Fibroblast of pulmonary artery (primary cell): Measurements from ENCODE around the gene C5orf52.
"Not testable (repeated sequence)": the region's sequence is repeated elsewhere in the genome, so short reads cannot be mapped to it uniquely, and the experiment has no call there.

Experiments used
- DNase-seq: peaks from one replicate; pipeline ENCODE4 v3.0.0-alpha.2; 2010; ENCODE audit warnings: low read depth
- H3K4me3 ChIP-seq: replicated peaks from 2 replicates; pipeline ENCODE4 v1.5.1; 2011; ENCODE audit warnings: low read depth, mild to moderate bottlenecking, control low read depth, low read length, moderate library complexity
- TF ChIP-seq, protein P1 (sequence below): IDR thresholded peaks from 2 replicates; pipeline ENCODE4 v1.5.1; 2011; ENCODE audit warnings: mild to moderate bottlenecking, control low read depth, low read length, inconsistent platforms; ENCODE audit errors: missing control alignments

C5orf52 gene

DNA sequence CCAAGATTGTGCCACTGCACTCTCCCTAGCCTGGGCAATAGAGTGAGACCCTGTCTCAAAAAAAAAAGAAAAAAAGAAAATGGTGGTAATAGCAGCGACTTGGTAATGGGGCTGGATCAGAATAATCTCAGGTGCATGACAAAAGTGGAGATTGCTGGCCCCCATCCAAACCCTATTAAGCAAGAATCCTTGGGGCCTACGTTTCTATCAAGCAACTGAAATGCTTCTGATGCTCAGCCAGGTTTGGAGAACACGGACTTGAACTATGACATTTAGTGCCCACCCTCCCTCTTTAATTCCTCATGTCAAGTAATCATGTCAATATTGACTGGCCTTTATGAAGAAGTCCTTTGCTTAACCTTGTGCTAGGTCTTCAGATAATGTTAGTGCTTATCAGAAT lies 6.6 kb downstream of the C5orf52 start:
- H3K4me3 ChIP-seq: no peak overlapping the region
- TF ChIP-seq, protein P1, sequence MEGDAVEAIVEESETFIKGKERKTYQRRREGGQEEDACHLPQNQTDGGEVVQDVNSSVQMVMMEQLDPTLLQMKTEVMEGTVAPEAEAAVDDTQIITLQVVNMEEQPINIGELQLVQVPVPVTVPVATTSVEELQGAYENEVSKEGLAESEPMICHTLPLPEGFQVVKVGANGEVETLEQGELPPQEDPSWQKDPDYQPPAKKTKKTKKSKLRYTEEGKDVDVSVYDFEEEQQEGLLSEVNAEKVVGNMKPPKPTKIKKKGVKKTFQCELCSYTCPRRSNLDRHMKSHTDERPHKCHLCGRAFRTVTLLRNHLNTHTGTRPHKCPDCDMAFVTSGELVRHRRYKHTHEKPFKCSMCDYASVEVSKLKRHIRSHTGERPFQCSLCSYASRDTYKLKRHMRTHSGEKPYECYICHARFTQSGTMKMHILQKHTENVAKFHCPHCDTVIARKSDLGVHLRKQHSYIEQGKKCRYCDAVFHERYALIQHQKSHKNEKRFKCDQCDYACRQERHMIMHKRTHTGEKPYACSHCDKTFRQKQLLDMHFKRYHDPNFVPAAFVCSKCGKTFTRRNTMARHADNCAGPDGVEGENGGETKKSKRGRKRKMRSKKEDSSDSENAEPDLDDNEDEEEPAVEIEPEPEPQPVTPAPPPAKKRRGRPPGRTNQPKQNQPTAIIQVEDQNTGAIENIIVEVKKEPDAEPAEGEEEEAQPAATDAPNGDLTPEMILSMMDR: no peak

DNA sequence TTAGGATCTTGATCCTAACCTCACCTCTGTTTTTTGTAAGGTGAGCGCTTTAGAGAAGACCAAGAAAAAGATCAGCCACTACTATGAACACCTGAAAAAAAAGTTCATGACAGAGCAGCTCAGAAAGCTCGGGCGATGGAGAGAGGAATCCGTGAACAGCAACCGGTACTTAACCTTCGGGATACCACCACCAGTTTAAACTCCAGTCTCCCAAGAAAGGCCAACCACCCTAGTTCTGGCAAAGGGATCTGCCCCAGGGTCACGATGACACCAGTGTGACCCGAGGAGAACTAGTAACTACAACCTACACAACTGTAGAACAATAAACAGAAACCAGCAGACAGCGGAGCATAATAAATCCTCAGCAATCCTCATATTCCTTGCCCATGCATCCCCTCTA lies 8.5 kb downstream of the C5orf52 start:
- no peak for DNase-seq
- H3K4me3 ChIP-seq: no peak overlapping the region
- TF ChIP-seq, protein P1: no peak

More for the DNA sequence above, 6.6 kb downstream of the C5orf52 start:
- DNase-seq: no peak

DNA sequence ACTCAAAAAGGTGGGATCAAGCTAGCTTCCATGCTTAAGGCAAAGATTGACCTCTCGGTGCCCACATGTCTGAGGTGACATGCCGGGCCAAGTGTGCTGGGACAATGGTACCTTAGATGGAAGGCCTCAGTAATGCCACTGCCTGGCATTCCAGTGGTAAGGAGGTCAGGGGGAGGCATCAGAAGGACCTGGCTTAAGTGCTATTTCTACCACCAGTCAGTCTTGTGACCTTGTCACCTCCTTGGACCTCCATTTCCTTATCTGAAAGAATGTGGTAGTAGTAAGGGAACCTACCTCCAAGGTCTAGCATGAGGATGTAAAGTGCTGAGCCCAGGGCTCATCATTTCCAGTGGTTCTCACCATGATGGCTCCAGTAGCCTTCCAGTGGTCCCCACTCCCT lies 8.9 kb downstream of the C5orf52 start:
- no peak for DNase-seq
- H3K4me3 ChIP-seq: no peak overlapping the region
- TF ChIP-seq, protein P1: no peak

DNA sequence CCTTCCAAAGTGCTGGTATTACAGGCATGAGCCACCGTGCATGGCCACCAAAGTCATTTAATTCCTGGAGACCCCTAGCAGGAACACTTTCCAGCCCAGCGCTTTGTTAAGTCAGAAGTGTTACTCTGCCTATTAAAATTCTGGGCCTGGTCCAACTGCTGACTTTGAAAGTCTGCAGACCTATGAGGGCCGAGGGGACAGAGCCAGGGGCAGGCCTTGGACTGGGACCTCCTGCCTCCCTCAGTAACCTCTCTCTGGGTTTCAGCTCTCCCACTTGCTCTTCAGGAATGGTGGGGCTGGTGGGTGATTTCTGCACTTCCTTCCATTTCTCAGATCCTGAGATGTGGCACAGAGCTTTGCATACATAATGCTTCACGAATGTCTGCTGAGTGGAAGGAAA lies 9.7 kb downstream of the C5orf52 start:
- no peak overlapping the region for H3K4me3 ChIP-seq
- no peak for DNase-seq
- TF ChIP-seq, protein P1: no peak

DNA sequence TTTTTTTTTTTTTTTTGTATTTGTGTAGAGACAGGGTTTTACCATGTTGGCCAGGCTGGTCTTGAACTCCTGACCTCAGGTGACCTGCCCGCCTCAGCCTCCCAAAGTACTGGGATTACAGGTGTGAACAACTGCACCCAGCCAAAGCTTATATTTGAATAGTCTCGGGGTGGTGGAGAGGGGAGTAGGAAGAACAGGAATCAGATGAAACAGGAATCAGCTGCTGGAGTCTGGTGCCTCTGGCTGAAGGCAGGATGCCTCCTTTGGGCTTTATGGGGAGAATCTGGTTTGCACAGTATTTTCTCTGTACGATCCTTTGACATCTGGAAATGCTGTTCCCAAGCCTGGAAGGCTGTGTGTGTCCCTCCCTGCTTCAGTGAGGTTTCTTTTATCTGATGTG lies 10.9 kb downstream of the C5orf52 start:
- TF ChIP-seq, protein P1: no peak
- no peak overlapping the region for H3K4me3 ChIP-seq
- DNase-seq: no peak

DNA sequence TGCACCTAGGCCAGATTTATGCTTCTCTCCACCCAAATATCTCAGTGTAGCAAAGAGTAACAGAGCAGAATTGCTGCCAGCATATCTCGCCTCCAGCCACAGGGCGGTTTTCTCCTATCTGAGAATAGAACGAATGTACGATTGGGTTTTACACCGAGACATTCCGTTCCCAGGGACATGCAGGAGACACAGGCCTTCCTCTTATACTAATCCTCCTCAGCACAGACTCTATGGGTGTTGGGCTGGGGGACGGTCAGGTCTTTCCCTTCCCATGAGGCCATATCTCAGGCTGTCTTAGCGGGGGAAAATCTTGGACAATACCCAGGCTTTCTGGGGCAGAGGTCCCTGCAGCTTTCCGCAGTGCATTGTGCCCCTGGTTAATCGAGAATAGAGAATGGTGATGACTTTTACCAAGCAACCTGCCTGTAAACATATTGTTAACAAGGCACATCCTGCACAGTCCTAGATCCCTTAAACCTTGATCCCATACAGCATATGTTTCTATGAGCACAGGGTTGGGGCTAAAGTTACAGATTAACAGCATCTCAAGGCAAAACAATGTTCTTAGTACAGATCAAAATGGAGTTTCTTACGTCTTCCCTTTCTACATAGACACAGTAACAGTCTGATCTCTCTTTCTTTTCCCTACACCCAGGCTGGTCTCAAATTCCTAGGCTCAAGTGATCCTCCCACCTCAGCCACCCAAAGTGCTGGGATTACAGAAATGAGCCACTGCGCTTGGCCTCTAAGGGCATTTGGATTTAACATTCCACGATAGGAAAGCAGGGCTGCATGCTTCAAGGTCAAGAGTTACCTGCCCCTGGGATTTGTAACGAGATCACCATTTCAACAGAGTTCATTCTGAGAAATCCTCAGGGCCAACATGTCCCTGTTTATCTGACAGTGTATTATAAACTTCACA lies 15.2 kb downstream of the C5orf52 start:
- not testable (repeated sequence) for H3K4me3 ChIP-seq, DNase-seq

DNA sequence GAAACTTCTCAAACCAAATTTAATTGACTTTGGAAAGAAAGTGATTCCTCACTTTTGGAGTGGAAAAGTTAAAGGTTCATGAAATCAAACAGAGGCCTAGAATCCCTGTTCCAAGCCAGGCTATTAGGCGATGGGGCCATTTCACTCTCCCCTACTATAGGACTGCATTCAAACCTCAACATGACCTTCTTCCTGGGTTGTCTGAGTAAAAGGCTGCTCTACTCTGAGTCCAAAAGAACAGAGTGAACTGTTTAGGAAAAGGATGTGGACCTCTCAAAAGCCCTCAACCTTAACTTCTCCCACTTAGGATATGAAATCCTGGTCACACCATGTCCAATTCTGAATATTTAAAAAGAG lies 15.8 kb downstream of the C5orf52 start:
- TF ChIP-seq, protein P1: no peak
- DNase-seq: no peak
- no peak overlapping the region for H3K4me3 ChIP-seq
